ENCODE data around the gene MBD3L2B.

Gene MBD3L2B

DNA sequence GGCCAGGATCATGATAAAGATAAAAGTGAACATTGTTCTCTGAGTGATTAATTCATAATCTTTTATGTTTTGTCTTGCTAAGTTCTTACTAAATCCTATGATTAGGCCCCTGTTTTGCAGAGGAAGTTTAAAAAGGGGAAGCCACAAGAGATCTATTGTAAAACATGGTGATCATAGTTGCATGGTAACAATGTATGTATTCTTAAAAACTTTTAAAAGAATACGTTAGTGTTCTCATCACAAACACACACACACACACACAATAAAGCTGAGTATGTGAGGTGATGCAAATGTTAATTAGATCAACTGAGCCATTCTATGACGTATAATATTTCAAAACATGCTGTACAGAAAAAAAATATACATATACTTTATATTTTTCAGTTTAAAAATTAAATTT, 51.2 kb downstream of the MBD3L2B start:
- Histone ChIP-seq H3K4me3 (ENCODE audit: insufficient read depth, low read depth, low read length, poor library complexity, severe bottlenecking) (no peak overlapping the region), H3K27me3 (replicated peaks; ENCODE audit: control insufficient read depth, insufficient read depth, low read length, poor library complexity, severe bottlenecking) (no peaks in the 10 kb centered on the region), H3K9me3 (ENCODE audit: control insufficient read depth, low read length) (no peaks in the 10 kb centered on the region), H3K27ac (ENCODE audit: insufficient read depth, low read length, poor library complexity, severe bottlenecking) (no peak overlapping the region), H3K4me1 (ENCODE audit: control insufficient read depth, insufficient read depth, low read length, poor library complexity, severe bottlenecking) (no peaks in the 10 kb centered on the region), H3K36me3 (ENCODE audit: control insufficient read depth, insufficient read depth, low read length) (no peaks in the 10 kb centered on the region)
- DNase-seq = no peak

DNA sequence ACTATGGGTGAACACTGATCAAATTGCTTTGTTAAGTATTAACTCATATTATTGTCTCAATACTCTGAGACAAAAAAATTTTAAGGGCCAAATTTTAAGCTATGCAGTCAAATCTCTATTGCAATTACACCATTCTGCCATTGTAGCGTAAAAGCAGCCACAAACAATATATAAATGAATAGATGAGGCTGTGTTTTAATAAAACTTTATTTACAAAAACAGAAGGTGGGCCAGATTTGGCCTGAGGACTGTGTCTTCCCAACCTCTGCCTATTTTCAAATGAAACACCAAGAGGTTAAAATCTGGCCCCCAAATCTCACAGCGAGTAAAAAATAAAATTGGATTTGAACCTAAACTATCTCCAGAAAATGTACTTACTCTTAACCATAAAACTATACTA, 51.7 kb downstream of the MBD3L2B start:
- DNase-seq = no peak
- Histone ChIP-seq H3K4me3 (ENCODE audit: insufficient read depth, low read depth, low read length, poor library complexity, severe bottlenecking) (no peak overlapping the region), H3K9me3 (ENCODE audit: control insufficient read depth, low read length) (no peaks in the 10 kb centered on the region), H3K27me3 (replicated peaks; ENCODE audit: control insufficient read depth, insufficient read depth, low read length, poor library complexity, severe bottlenecking) (no peaks in the 10 kb centered on the region), H3K4me1 (ENCODE audit: control insufficient read depth, insufficient read depth, low read length, poor library complexity, severe bottlenecking) (no peaks in the 10 kb centered on the region), H3K27ac (ENCODE audit: insufficient read depth, low read length, poor library complexity, severe bottlenecking) (no peak overlapping the region), H3K36me3 (ENCODE audit: control insufficient read depth, insufficient read depth, low read length) (no peaks in the 10 kb centered on the region)
